ENCODE data around the gene ELMO3.

ELMO3 gene

GRCh38 chr16:67163164-67163998, 35.5 kb upstream of the ELMO3 start:
- no peak for DNase-seq (ENCODE audit: extremely low read depth in 1 of 2, low read depth in 1 of 2)

DNA sequence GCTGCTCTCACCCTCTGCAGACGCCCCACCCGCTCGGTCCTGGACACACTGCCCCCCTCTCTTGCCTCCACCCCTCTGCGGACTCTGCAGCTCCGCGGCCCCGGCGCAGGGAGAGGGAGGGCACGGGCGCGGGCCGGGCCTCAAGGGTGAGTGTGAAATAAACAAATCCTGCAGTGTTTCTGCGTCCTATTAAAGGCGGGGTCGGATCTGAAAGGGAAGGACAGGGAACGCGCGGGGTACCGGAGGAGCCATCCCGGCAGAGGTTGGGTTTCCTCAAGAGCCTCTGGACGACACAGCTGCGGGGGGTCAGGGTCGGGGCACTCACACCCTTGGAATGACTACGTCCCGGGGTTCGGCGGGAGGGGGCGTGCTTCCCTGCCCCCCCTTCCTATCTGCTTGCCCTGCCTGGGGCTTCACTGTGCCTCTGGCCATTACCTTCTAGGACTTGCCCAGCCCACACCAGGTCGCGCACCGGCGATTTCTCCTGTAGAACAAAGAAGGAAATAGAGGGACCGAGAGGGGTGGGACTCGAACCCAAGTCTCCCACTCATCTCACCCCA, 34.9 kb upstream of the ELMO3 start:
- no peak for DNase-seq (ENCODE audit: extremely low read depth in 1 of 2, low read depth in 1 of 2)

DNA sequence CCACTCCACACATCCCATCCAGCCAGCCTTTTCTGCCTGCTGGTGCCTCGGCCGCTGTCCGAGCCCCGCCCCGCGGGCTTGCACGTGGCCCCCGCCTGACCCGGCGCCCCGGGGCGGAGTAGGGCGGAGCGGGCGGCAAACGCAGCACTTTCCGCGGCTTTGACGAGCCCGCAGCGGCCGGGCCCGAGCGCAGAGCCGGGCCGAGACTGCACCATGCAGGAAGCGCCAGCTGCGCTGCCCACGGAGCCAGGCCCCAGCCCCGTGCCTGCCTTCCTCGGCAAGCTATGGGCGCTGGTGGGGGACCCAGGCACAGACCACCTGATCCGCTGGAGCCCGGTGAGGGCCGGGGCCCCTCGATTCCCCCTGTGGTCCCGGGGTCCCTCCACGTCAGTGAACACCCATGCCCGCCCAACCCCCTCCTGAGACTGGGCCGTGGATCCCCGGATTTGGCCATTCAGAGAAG, 34.3 kb upstream of the ELMO3 start, which contains the start of gene HSF4:
Gene HSF4 (plus strand): TSS at position 147 of the 463 bp plus-strand sequence. CDS start 67 bp downstream, at position 214.
- no peak for DNase-seq (ENCODE audit: extremely low read depth in 1 of 2, low read depth in 1 of 2)

DNA sequence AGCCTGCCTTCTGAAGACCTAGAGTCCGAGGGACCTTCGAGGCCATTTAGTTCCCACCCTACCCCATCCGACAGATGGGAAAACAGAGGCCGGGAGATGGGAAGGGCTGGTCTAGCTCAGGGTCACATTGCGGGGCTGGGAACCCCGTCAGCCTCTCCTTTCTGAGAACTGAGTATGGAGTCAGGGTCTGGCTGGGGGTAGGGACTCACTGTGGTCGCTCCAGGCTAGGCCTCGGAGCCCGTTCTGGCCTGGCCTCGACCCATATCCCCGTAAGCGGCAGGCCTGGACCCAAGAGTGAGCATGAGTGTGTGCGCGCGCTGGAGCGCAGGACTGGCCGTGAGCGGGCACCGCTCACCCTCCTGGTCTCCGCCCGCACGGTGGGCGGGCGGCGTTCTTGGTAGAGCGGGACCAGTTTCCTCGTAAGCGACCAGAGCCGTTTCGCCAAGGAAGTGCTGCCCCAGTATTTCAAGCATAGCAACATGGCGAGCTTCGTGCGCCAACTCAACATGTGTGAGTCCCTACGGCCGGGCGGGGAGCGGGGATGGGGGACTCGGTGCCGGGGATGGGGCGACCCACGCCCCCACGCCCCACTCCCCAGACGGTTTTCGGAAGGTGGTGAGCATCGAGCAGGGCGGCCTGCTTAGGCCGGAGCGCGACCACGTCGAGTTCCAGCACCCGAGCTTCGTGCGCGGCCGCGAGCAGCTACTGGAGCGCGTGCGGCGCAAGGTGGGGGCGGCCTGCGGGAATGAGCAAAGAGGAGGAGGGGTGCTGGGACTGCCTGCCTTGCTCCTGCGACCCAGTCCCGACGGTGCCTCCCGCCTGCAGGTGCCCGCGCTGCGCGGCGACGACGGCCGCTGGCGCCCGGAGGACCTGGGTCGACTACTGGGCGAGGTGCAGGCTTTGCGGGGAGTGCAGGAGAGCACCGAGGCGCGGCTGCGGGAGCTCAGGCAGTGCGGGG, 33.5 kb upstream of the ELMO3 start:
- no peak for DNase-seq (ENCODE audit: extremely low read depth in 1 of 2, low read depth in 1 of 2)

GRCh38 chr16:67166110-67166547, 32.8 kb upstream of the ELMO3 start:
- no peak for DNase-seq (ENCODE audit: extremely low read depth in 1 of 2, low read depth in 1 of 2)

DNA sequence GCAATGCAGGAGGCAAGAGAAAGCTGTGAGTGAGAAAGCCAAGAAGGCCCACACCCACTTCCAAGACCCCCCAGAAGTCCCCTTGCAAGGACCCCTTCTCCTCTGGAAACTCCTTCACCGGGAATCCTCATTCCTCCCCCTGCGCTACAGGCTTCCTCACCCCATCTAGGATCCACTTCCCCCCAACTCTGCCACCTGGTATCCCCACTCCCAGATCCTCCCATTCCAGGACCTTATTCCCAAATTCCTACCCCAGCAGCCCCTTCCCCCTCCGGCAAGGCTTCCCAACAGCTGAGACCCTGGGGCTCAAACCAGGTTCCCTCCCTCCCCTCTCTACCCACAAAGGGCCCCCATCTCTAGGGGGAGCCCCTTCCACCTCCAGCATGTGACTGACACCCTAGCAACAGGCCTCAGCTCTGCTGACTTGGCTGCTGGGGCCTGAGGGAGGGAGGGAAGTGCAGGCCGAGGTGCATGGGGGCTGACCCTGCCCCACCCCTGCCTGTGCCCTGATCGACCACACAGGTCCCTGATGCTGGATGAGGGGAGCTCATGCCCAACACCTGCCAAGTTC, 32.2 kb upstream of the ELMO3 start:
- no peak for DNase-seq (ENCODE audit: extremely low read depth in 1 of 2, low read depth in 1 of 2)

DNA sequence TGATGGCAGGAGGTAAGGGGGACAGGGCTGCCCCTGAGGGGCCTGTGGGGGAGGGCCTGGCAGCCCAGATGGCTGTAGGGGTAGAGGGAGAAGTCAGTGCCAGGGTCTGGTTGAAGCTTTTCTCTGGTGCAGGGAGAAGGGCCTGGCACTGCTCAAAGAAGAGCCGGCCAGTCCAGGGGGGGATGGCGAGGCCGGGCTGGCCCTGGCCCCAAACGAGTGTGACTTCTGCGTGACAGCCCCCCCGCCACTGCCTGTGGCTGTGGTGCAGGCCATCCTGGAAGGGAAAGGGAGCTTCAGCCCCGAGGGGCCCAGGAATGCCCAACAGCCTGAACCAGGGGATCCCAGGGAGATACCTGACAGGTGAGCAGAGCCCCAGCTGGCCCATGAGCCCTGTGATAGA, 31.3 kb upstream of the ELMO3 start:
- DNase-seq (ENCODE audit: extremely low read depth in 1 of 2, low read depth in 1 of 2): no peak

DNA sequence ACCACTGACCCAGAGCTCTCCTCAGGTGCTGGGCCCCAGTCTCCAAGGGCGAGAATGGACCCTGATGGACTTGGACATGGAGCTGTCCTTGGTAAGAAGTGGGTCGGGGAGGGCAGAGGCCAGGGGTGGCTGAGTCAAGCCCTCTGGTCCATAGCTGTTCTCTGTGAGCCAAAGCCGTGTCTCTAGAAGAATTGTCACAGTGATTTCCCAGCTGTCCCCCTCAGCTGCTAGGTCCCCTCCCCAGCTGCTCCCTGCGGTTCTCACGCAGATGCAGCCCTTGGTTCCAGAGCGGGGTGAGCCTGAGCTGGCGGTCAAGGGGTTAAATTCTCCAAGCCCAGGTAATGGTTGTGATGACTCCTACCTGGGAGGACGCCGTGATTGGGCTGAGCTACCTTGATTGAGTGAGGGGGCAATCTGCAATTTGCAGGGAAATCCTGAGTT, 29.9 kb upstream of the ELMO3 start:
- DNase-seq (ENCODE audit: extremely low read depth in 1 of 2, low read depth in 1 of 2): no peak

GRCh38 chr16:67169642-67170167, 29.2 kb upstream of the ELMO3 start:
- DNase-seq (ENCODE audit: extremely low read depth in 1 of 2, low read depth in 1 of 2): no peak

- DNase-seq (ENCODE audit: extremely low read depth in 1 of 2, low read depth in 1 of 2): no peak
These were observed 28.6 kb upstream of the ELMO3 start, which contains the start of gene NOL3 for GRCh38 chr16:67170168-67170948. Gene NOL3 (plus strand): TSS chr16:67170538.

- DNase-seq (ENCODE audit: extremely low read depth in 1 of 2, low read depth in 1 of 2): no peak
These were observed 27.8 kb upstream of the ELMO3 start for GRCh38 chr16:67170949-67171649.

DNA sequence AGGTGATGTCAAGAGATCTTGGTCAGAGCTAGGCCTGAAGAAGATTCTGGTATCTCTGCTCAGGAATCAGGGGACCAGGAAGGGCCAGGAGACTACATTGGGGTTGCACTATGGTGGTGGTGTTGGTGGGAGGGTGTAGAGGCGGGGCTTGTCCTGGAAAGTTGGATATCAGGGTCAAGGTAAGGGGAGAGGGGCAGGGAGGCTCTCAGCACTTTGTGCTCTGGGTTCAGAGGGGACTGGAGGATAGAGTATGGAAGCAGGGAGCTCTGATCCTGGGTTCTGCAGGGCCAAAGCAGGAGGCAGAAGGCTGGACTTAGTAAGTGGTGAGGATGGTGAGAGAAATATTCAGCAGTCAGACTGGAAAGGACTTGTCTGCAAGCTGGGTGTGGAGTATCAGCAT, 25.6 kb upstream of the ELMO3 start:
- DNase-seq (ENCODE audit: extremely low read depth in 1 of 2, low read depth in 1 of 2): no peak

- peak; percentile 13 to 48 for DNase-seq (ENCODE audit: extremely low read depth in 1 of 2, low read depth in 1 of 2)
These were observed 24.9 kb upstream of the ELMO3 start for GRCh38 chr16:67173808-67174705.

- no peak for DNase-seq (ENCODE audit: extremely low read depth in 1 of 2, low read depth in 1 of 2)
These were observed 24.2 kb upstream of the ELMO3 start for GRCh38 chr16:67174706-67175231.

- DNase-seq (ENCODE audit: extremely low read depth in 1 of 2, low read depth in 1 of 2): no peak
These were observed 22.3 kb upstream of the ELMO3 start for GRCh38 chr16:67176662-67177061.

- no peak for DNase-seq (ENCODE audit: extremely low read depth in 1 of 2, low read depth in 1 of 2)
These were observed 20.9 kb upstream of the ELMO3 start for GRCh38 chr16:67177743-67178699.

All from activated CD8-positive, alpha-beta memory T cell treated with anti-CD3 and anti-CD28 coated beads for 1 hour (primary cell).